HEK293T (cell line): ENCODE measurements around the gene RAPGEF4.
A peak's percentile ranks its signal among the peaks of the same experiment; 100 is the strongest.

Source experiments
- CTCF ChIA-PET: fragments of 350-600 bp; formaldehyde crosslinking; extraction: SDS; loops from one replicate; lab custom pipeline; 2021; ENCODE audit warnings: antibody characterized with exemption, inconsistent platforms; lab: Yijun Ruan, JAX
- POLR2A ChIA-PET: fragments of 350-600 bp; formaldehyde crosslinking; extraction: SDS; loops from one replicate; lab custom pipeline; 2020; ENCODE audit warnings: antibody characterized with exemption, inconsistent platforms; lab: Yijun Ruan, JAX
- DNase-seq: peaks from one replicate; pipeline ENCODE4 v3.0.0; 2012; ENCODE audit warnings: mixed read lengths; ENCODE audit errors: extremely low spot score
- ARNT ChIP-seq: fragments of 450-650 bp; IDR thresholded peaks from 2 replicates; pipeline ENCODE4 v1.6.1; 2017; ENCODE audit warnings: mild to moderate bottlenecking
- BHLHE40 ChIP-seq: fragments of 450-650 bp; IDR thresholded peaks from 2 replicates; pipeline ENCODE4 v1.6.1; 2016; ENCODE audit warnings: mild to moderate bottlenecking, moderate library complexity, borderline replicate concordance
- CTBP1 ChIP-seq: fragments of 450-650 bp; IDR thresholded peaks from 2 replicates; pipeline ENCODE4 v1.6.1; 2016; ENCODE audit warnings: borderline replicate concordance
- ELF4 ChIP-seq: fragments of 450-650 bp; IDR thresholded peaks from 2 replicates; pipeline ENCODE4 v1.6.1; 2017; ENCODE audit warnings: antibody characterized with exemption
- FOXA1 ChIP-seq: fragments of 450-650 bp; IDR thresholded peaks from 2 replicates; pipeline ENCODE4 v1.6.1; 2016; ENCODE audit warnings: mild to moderate bottlenecking
- FOXK2 ChIP-seq: fragments of 450-650 bp; IDR thresholded peaks from 2 replicates; pipeline ENCODE4 v1.6.1; 2016; ENCODE audit warnings: mild to moderate bottlenecking
- FOXM1 ChIP-seq: fragments of 450-650 bp; IDR thresholded peaks from 2 replicates; pipeline ENCODE4 v1.6.1; 2017; ENCODE audit warnings: mild to moderate bottlenecking, borderline replicate concordance
- HDGF ChIP-seq: fragments of 450-650 bp; IDR thresholded peaks from 2 replicates; pipeline ENCODE4 v1.6.1; 2017; ENCODE audit warnings: antibody characterized with exemption, borderline replicate concordance
- L3MBTL2 ChIP-seq: fragments of 450-650 bp; conservative IDR thresholded peaks from 2 replicates; pipeline ENCODE4 v1.6.1; 2016; ENCODE audit warnings: mild to moderate bottlenecking
- LEF1 ChIP-seq: fragments of 450-650 bp; IDR thresholded peaks from 2 replicates; pipeline ENCODE4 v1.6.1; 2017; ENCODE audit warnings: mild to moderate bottlenecking, borderline replicate concordance
- NFRKB ChIP-seq: fragments of 450-650 bp; IDR thresholded peaks from 2 replicates; pipeline ENCODE4 v1.6.1; 2016; ENCODE audit warnings: mild to moderate bottlenecking, moderate library complexity
- PKNOX1 ChIP-seq: fragments of 450-650 bp; IDR thresholded peaks from 2 replicates; pipeline ENCODE4 v1.6.1; 2016
- SP1 ChIP-seq: fragments of 450-650 bp; IDR thresholded peaks from 2 replicates; pipeline ENCODE4 v1.6.1; 2017
- SUZ12 ChIP-seq: fragments of 450-650 bp; IDR thresholded peaks from 2 replicates; pipeline ENCODE4 v1.6.1; 2016; ENCODE audit warnings: mild to moderate bottlenecking
- TARDBP ChIP-seq: fragments of 450-650 bp; IDR thresholded peaks from 2 replicates; pipeline ENCODE4 v1.6.1; 2016
- ZNF384 ChIP-seq: fragments of 450-650 bp; IDR thresholded peaks from 2 replicates; pipeline ENCODE4 v1.6.1; 2016

RAPGEF4 gene

GRCh38 chr2:173021939-173022371, 286.3 kb downstream of the RAPGEF4 start:
- ChIA-PET POLR2A (no interaction called here), CTCF (interaction anchor here (1.7 kb wide), 1 partner anchor 52 kb away, joined by 5 read pairs; no protein-coding TSS in a partner anchor)
- peak; percentile 17 for DNase-seq
- TF ChIP-seq FOXM1 (no peak), ARNT (no peak), PKNOX1 (no peak), CTBP1 (no peak), BHLHE40 (no peak), LEF1 (no peak), SP1 (no peak), NFRKB (no peak), L3MBTL2 (no peak), ZNF384 (no peak), FOXK2 (no peak), ELF4 (no peak), TARDBP (no peak), HDGF (no peak), FOXA1 (no peak), SUZ12 (no peak)

GRCh38 chr2:173023718-173024117, 288.1 kb downstream of the RAPGEF4 start:
- ChIA-PET CTCF (no interaction called here), POLR2A (no interaction called here)
- DNase-seq: no peak
- TF ChIP-seq L3MBTL2 (no peak), LEF1 (no peak), ARNT (no peak), CTBP1 (no peak), FOXK2 (no peak), SP1 (no peak), FOXM1 (no peak), ELF4 (no peak), BHLHE40 (no peak)

- TF ChIP-seq FOXM1 (no peak), LEF1 (no peak), L3MBTL2 (no peak), FOXA1 (no peak), SP1 (no peak), ARNT (no peak), TARDBP (no peak), ZNF384 (no peak), ELF4 (no peak), NFRKB (no peak), HDGF (no peak), CTBP1 (no peak), FOXK2 (no peak), PKNOX1 (no peak)
- POLR2A ChIA-PET: no interaction called here
- no peak for DNase-seq
- CTCF ChIA-PET: interaction anchor here (0.6 to 4.1 kb wide), 4 partner anchors 13 to 183 kb away, joined by 3 to 59 read pairs (median 4); no protein-coding TSS in a partner anchor
Measured at GRCh38 chr2:173026479-173026878, 290.8 kb downstream of the RAPGEF4 start.

GRCh38 chr2:173027181-173028128, 291.8 kb downstream of the RAPGEF4 start:
- ChIA-PET CTCF (interaction anchor here (0.6 to 4.1 kb wide), 14 partner anchors 10 to 422 kb away, joined by 3 to 59 read pairs (median 4); no protein-coding TSS in a partner anchor), POLR2A (no interaction called here)
- TF ChIP-seq FOXM1 (no peak), PKNOX1 (no peak), ARNT (no peak), CTBP1 (no peak), L3MBTL2 (no peak), HDGF (no peak), BHLHE40 (no peak), SP1 (no peak), ELF4 (no peak), LEF1 (no peak), TARDBP (no peak), NFRKB (no peak)
- peak; percentile 68 for DNase-seq

GRCh38 chr2:173028141-173028540, 292.5 kb downstream of the RAPGEF4 start:
- TF ChIP-seq ELF4: no peak
- TF ChIP-seq L3MBTL2: no peak
- ChIA-PET CTCF (interaction anchor here (0.6 to 4.1 kb wide), 11 partner anchors 9 to 421 kb away, joined by 3 to 59 read pairs (median 5); no protein-coding TSS in a partner anchor), POLR2A (no interaction called here)
- no peak for DNase-seq

GRCh38 chr2:173028671-173029070, 293.0 kb downstream of the RAPGEF4 start:
- ChIA-PET CTCF (interaction anchor here (0.6 to 4.1 kb wide), 8 partner anchors 8 to 375 kb away, joined by 3 to 59 read pairs (median 4); no protein-coding TSS in a partner anchor), POLR2A (no interaction called here)
- no peak for DNase-seq
- TF ChIP-seq LEF1 (no peak), ZNF384 (no peak), ARNT (no peak), CTBP1 (no peak), FOXK2 (no peak), TARDBP (no peak), SUZ12 (no peak), ELF4 (no peak)
